BLaER1 treated with 17β-estradiol and CSF1 and Interleukin-3, amounts not matched to agents 10 nM and 100 nM (cell line): ENCODE measurements around the gene SRPX.

Experiments
- H3K27ac ChIP-seq, 11 experiments: shearing (Covaris generic); formaldehyde crosslinking; 2 replicates each; pipeline ENCODE4 v1.8.1; 2022
- H3K27me3 ChIP-seq, 11 experiments: shearing (Covaris generic); formaldehyde crosslinking; 2 replicates each; pipeline ENCODE4 v1.8.1; 2022
- H3K36me3 ChIP-seq, 11 experiments: shearing (Covaris generic); formaldehyde crosslinking; 2 replicates each; pipeline ENCODE4 v1.8.1; 2022
- H3K4me1 ChIP-seq, 10 experiments: shearing (Covaris generic); formaldehyde crosslinking; 2 replicates each; pipeline ENCODE4 v1.8.1; 2022
- H3K4me2 ChIP-seq, 11 experiments: shearing (Covaris generic); formaldehyde crosslinking; 2 replicates each; pipeline ENCODE4 v1.8.1; 2022
- H3K4me3 ChIP-seq, 10 experiments: shearing (Covaris generic); formaldehyde crosslinking; 2 replicates each; pipeline ENCODE4 v1.8.1; 2022
- H3K9ac ChIP-seq, 11 experiments: shearing (Covaris generic); formaldehyde crosslinking; 2 replicates each; pipeline ENCODE4 v1.8.1; 2022
- H3K9me3 ChIP-seq, 11 experiments: shearing (Covaris generic); formaldehyde crosslinking; replicated peaks in 1 of 11; 2 replicates each; pipeline ENCODE4 v1.8.1; 2022
- H4K20me1 ChIP-seq, 11 experiments: shearing (Covaris generic); formaldehyde crosslinking; 2 replicates each; pipeline ENCODE4 v1.8.1; 2022
- Cebpa-rat ChIP-seq, 11 experiments: shearing (Covaris generic); IDR thresholded peaks; 2 replicates each; pipeline ENCODE4 v1.8.1; 2022

The SRPX gene

GRCh38 chrX:38183596-38183995, 37.1 kb downstream of the SRPX start:
- Histone ChIP-seq H3K9me3 (peaks cover 0 to 13% (median 0%) of the 10 kb centered on the region in 11 experiments; a peak in 4 of 22 replicates), H3K4me3 (no peak overlapping the region), H3K9ac (no peak overlapping the region), H3K4me1 (no peaks in the 10 kb centered on the region; a peak in 1 of 20 replicates), H3K27ac (no peak overlapping the region), H4K20me1 (no peaks in the 10 kb centered on the region), H3K4me2 (no peak overlapping the region), H3K27me3 (no peaks in the 10 kb centered on the region), H3K36me3 (no peaks in the 10 kb centered on the region)
- no peak for TF ChIP-seq Cebpa-rat (IDR thresholded peaks at IDR 0.05)

DNA sequence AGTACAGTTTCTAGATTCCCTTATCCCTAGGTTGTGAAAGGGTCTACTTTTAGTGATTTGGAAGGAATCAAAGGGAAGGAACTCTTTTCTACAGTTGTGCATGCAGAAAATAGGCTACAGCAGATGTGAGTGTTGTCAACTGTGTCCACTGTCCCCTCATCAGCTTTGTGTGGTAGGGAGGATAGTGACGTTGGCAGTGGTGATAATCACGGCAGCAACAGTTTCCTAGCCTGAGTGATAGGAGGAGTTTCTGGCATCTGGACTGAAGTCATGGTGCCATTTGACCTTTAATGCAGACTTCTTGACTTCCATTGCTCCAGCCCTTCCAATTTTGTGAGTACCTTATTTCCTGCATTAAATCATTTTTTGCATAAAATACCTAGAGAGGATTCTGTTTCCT, 39.3 kb downstream of the SRPX start:
- Histone ChIP-seq H3K27ac (no peak overlapping the region), H3K4me2 (no peak overlapping the region), H3K4me1 (no peaks in the 10 kb centered on the region; a peak in 1 of 20 replicates), H3K9ac (no peak overlapping the region), H4K20me1 (no peaks in the 10 kb centered on the region), H3K36me3 (no peaks in the 10 kb centered on the region), H3K4me3 (no peak overlapping the region), H3K27me3 (no peaks in the 10 kb centered on the region), H3K9me3 (peaks cover 0 to 13% (median 0%) of the 10 kb centered on the region in 11 experiments; a peak in 4 of 22 replicates)
- TF ChIP-seq Cebpa-rat (IDR thresholded peaks at IDR 0.05): no peak

DNA sequence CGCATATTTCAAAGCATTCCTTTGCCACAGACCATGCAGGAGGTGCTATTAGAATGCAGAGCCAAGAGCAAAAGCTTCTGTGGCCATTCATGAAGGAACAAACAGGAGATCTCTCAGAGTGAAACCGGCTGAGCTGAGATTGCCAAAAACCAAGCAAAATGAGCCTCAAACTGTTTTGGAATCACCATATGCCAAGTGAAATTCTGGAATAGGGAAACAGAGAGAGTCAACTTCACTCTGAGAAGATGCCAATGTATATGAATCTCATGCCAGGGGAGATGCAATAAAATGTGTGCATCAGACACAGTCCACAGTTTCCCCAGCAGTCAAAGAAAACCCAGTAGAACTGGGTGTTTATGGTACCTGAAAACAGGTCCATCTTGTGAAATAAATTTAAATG, 42.3 kb downstream of the SRPX start:
- Histone ChIP-seq H3K27me3 (no peaks in the 10 kb centered on the region), H3K4me1 (no peaks in the 10 kb centered on the region), H3K27ac (no peak overlapping the region), H3K9ac (no peak overlapping the region), H4K20me1 (no peaks in the 10 kb centered on the region), H3K4me3 (no peak overlapping the region), H3K36me3 (no peaks in the 10 kb centered on the region), H3K4me2 (no peak overlapping the region), H3K9me3 (no peaks in the 10 kb centered on the region)
- no peak for TF ChIP-seq Cebpa-rat (IDR thresholded peaks at IDR 0.05)

GRCh38 chrX:38175139-38175538, 45.5 kb downstream of the SRPX start:
- Histone ChIP-seq H3K27ac (no peak overlapping the region), H3K36me3 (no peaks in the 10 kb centered on the region), H3K27me3 (no peaks in the 10 kb centered on the region), H3K4me2 (no peak overlapping the region), H4K20me1 (peaks cover 0 to 4% (median 0%) of the 10 kb centered on the region in 11 experiments; a peak in 1 of 22 replicates), H3K9ac (no peak overlapping the region), H3K4me3 (no peak overlapping the region), H3K9me3 (no peaks in the 10 kb centered on the region), H3K4me1 (no peaks in the 10 kb centered on the region)
- no peak for TF ChIP-seq Cebpa-rat (IDR thresholded peaks at IDR 0.05)

DNA sequence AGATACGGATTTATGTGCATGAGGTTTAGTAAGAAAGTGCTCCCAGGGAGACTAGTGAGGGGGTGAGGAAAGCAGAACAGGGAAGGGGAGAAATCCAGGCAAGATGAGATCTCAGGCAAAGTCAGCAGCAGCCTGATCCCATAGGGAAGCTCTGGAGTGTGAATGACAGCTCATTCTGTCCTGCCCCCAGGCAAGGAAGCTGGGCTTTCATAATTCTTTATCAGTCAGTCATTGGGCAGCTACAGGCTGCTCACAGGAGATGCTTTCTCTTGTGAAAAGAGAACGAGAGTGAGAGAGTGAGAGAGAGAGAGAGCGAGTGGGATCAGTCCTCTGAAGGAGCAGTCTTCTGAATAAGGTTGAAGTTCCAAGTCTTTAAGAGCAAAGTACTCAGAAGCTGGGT, 48.1 kb downstream of the SRPX start:
- no peaks in the 10 kb centered on the region for H3K36me3 ChIP-seq
- H3K4me2 ChIP-seq: no peak overlapping the region
- no peaks in the 10 kb centered on the region for H3K27me3 ChIP-seq
- H3K4me3 ChIP-seq: no peak overlapping the region
- H3K9ac ChIP-seq: no peak overlapping the region
- no peaks in the 10 kb centered on the region for H3K9me3 ChIP-seq
- no peaks in the 10 kb centered on the region for H3K4me1 ChIP-seq
- no peak for TF ChIP-seq Cebpa-rat (IDR thresholded peaks at IDR 0.05)
- H3K27ac ChIP-seq: no peak overlapping the region
- H4K20me1 ChIP-seq: peaks cover 0 to 4% (median 0%) of the 10 kb centered on the region in 11 experiments; a peak in 1 of 22 replicates

DNA sequence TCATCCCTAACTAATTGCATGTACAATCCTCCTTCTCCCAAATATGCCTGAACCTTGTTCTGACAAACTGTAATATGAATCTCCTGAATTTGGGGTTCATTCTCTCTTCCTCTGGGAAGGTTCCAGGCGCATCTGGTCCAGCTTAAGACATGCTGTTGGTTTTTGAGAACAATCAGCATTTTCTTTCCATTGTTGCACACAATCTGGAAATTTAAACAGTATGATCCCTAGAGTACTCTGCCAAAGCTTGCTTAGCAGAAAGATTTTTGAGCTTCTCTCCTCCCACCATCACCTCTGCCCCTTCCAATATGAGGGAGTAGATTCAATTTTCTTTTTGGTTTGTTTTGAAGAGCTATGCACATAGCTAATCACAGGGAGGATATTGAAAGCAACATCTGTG, 50.1 kb downstream of the SRPX start:
- no peaks in the 10 kb centered on the region for H3K36me3 ChIP-seq
- H3K27me3 ChIP-seq: no peaks in the 10 kb centered on the region
- TF ChIP-seq Cebpa-rat (IDR thresholded peaks at IDR 0.05): no peak
- H3K4me1 ChIP-seq: no peaks in the 10 kb centered on the region
- H4K20me1 ChIP-seq: peaks cover 0 to 4% (median 0%) of the 10 kb centered on the region in 11 experiments; a peak in 1 of 22 replicates
- H3K4me3 ChIP-seq: no peak overlapping the region
- no peaks in the 10 kb centered on the region for H3K9me3 ChIP-seq
- H3K9ac ChIP-seq: no peak overlapping the region
- no peak overlapping the region for H3K4me2 ChIP-seq
- H3K27ac ChIP-seq: no peak overlapping the region

GRCh38 chrX:38166478-38167083, 54.1 kb downstream of the SRPX start:
- Histone ChIP-seq H3K9me3 (no peaks in the 10 kb centered on the region), H3K4me2 (no peak overlapping the region), H3K4me1 (no peaks in the 10 kb centered on the region), H3K27me3 (no peaks in the 10 kb centered on the region), H3K36me3 (no peaks in the 10 kb centered on the region), H3K9ac (no peak overlapping the region), H3K4me3 (no peak overlapping the region), H4K20me1 (peaks cover 0 to 1% (median 0%) of the 10 kb centered on the region in 11 experiments; a peak in 1 of 22 replicates), H3K27ac (no peak overlapping the region)
- TF ChIP-seq Cebpa-rat (IDR thresholded peaks at IDR 0.05): no peak

GRCh38 chrX:38165023-38165422, 55.6 kb downstream of the SRPX start:
- no peaks in the 10 kb centered on the region for H3K27me3 ChIP-seq
- H3K4me2 ChIP-seq: no peak overlapping the region
- H4K20me1 ChIP-seq: no peaks in the 10 kb centered on the region
- no peaks in the 10 kb centered on the region for H3K36me3 ChIP-seq
- no peak overlapping the region for H3K9ac ChIP-seq
- H3K4me3 ChIP-seq: no peak overlapping the region
- H3K27ac ChIP-seq: no peak overlapping the region
- no peaks in the 10 kb centered on the region for H3K9me3 ChIP-seq
- TF ChIP-seq Cebpa-rat (IDR thresholded peaks at IDR 0.05): no peak
- no peaks in the 10 kb centered on the region for H3K4me1 ChIP-seq

- no peak overlapping the region for H3K4me3 ChIP-seq
- H3K9ac ChIP-seq: no peak overlapping the region
- no peak overlapping the region for H3K4me2 ChIP-seq
- no peak overlapping the region for H3K27ac ChIP-seq
- TF ChIP-seq Cebpa-rat (IDR thresholded peaks at IDR 0.05): no peak
- H4K20me1 ChIP-seq: no peaks in the 10 kb centered on the region
- H3K27me3 ChIP-seq: no peaks in the 10 kb centered on the region
- H3K4me1 ChIP-seq: no peaks in the 10 kb centered on the region
- no peaks in the 10 kb centered on the region for H3K9me3 ChIP-seq
- no peaks in the 10 kb centered on the region for H3K36me3 ChIP-seq
Measured at GRCh38 chrX:38163193-38163592, 57.5 kb downstream of the SRPX start.

- H3K27ac ChIP-seq: no peak overlapping the region
- H3K9me3 ChIP-seq: no peaks in the 10 kb centered on the region
- H3K9ac ChIP-seq: no peak overlapping the region
- no peaks in the 10 kb centered on the region for H3K36me3 ChIP-seq
- TF ChIP-seq Cebpa-rat (IDR thresholded peaks at IDR 0.05): no peak
- H3K4me1 ChIP-seq: no peaks in the 10 kb centered on the region
- no peak overlapping the region for H3K4me3 ChIP-seq
- no peaks in the 10 kb centered on the region for H3K27me3 ChIP-seq
- no peaks in the 10 kb centered on the region for H4K20me1 ChIP-seq
- no peak overlapping the region for H3K4me2 ChIP-seq
Measured at GRCh38 chrX:38156838-38157237, 63.8 kb downstream of the SRPX start.
